Measurements from ENCODE around the gene WWP2. TPM values are rescaled to one million over a fixed set of nuclear protein-coding genes. Genes with fewer than 3 reads are reported as not detected.

The WWP2 gene
- total and polyA plus RNA-seq, 2 experiments from 2014 or later = 18.5 to 19.0 TPM

GRCh38 chr16:69720822-69721430 is 41.2 kb upstream of the WWP2 start:
- peaks cover 86% of the 10 kb centered on the region for H3K79me2 ChIP-seq (ENCODE audit: insufficient read depth)
- no peak overlapping the region for H3K27ac ChIP-seq
- peaks cover 22% of the 10 kb centered on the region; the same call in 1 of the 2 replicates for H3F3A ChIP-seq (ENCODE audit: insufficient read depth)
- no peaks in the 10 kb centered on the region for H3K9me2 ChIP-seq (ENCODE audit: insufficient read depth)
- no peaks in the 10 kb centered on the region for H4K20me1 ChIP-seq (ENCODE audit: insufficient read depth)
- H3K36me3 ChIP-seq (ENCODE audit: low read depth) = peaks cover 21% of the 10 kb centered on the region
- no peaks in the 10 kb centered on the region for H3K9me3 ChIP-seq (ENCODE audit: low read depth)
- WGBS, 2 experiments (ENCODE audit: low coverage in 1 of 2, low lambda C conversion rate in 2 of 2, missing lambda C conversion rate in 2 of 2) = 98 to 99% methylated on average over 10 of the region's 10 CpGs
- H2AFZ ChIP-seq = no peak overlapping the region
- TF ChIP-seq EZH2phosphoT487 (IDR thresholded peaks at IDR 0.05; ENCODE audit: insufficient read depth, low read depth) = no peak
- no peak for TF ChIP-seq EZH2 (IDR thresholded peaks at IDR 0.05; ENCODE audit: insufficient read depth, poor library complexity, severe bottlenecking)
- H3K4me3 ChIP-seq = no peak overlapping the region
- H3K4me1 ChIP-seq (ENCODE audit: insufficient read depth) = peaks cover 14% of the 10 kb centered on the region
- H3K9ac ChIP-seq = no peak overlapping the region
- DNase-seq = no peak
- no peaks in the 10 kb centered on the region for H3K27me3 ChIP-seq (replicated peaks; ENCODE audit: insufficient read depth)
- in situ Hi-C loops (cut with MboI) = loop anchor here (10.0 kb wide), 1 partner anchor 64 kb away; no protein-coding TSS in a partner anchor
- H3K4me2 ChIP-seq (ENCODE audit: unreplicated experiment) = no peak overlapping the region

- no peak overlapping the region for H2AFZ ChIP-seq
- in situ Hi-C loops (cut with MboI) = loop anchor here (10.0 kb wide), 1 partner anchor 63 kb away; no protein-coding TSS in a partner anchor
- no peaks in the 10 kb centered on the region for H4K20me1 ChIP-seq (ENCODE audit: insufficient read depth)
- H3K9me3 ChIP-seq (ENCODE audit: low read depth) = no peaks in the 10 kb centered on the region
- H3K27me3 ChIP-seq (replicated peaks; ENCODE audit: insufficient read depth) = no peaks in the 10 kb centered on the region
- peaks cover 89% of the 10 kb centered on the region for H3K79me2 ChIP-seq (ENCODE audit: insufficient read depth)
- H3K4me1 ChIP-seq (ENCODE audit: insufficient read depth) = peaks cover 14% of the 10 kb centered on the region
- no peak overlapping the region for H3K27ac ChIP-seq
- TF ChIP-seq EZH2 (IDR thresholded peaks at IDR 0.05; ENCODE audit: insufficient read depth, poor library complexity, severe bottlenecking) (no peak), EZH2phosphoT487 (IDR thresholded peaks at IDR 0.05; ENCODE audit: insufficient read depth, low read depth) (no peak)
- no peak for DNase-seq
- peaks cover 17% of the 10 kb centered on the region for H3K36me3 ChIP-seq (ENCODE audit: low read depth)
- H3K4me2 ChIP-seq (ENCODE audit: unreplicated experiment) = no peak overlapping the region
- H3K9me2 ChIP-seq (ENCODE audit: insufficient read depth) = no peaks in the 10 kb centered on the region
- 83 to 92% methylated on average over 5 to 6 of the region's 6 CpGs for WGBS, 2 experiments (ENCODE audit: low coverage in 1 of 2, low lambda C conversion rate in 2 of 2, missing lambda C conversion rate in 2 of 2)
- H3K9ac ChIP-seq = no peak overlapping the region
- peaks cover 24% of the 10 kb centered on the region; the same call in 1 of the 2 replicates for H3F3A ChIP-seq (ENCODE audit: insufficient read depth)
- no peak overlapping the region for H3K4me3 ChIP-seq
These were observed 40.6 kb upstream of the WWP2 start for GRCh38 chr16:69721441-69721957.

- H3K79me2 ChIP-seq (ENCODE audit: insufficient read depth) = peaks cover 75% of the 10 kb centered on the region
- H2AFZ ChIP-seq = no peak overlapping the region
- DNase-seq = no peak
- H3K9me3 ChIP-seq (ENCODE audit: low read depth) = no peaks in the 10 kb centered on the region
- H3K9ac ChIP-seq = peak overlapping the region; percentile 53
- in situ Hi-C loops (cut with MboI) = loop anchor here (10.0 kb wide), 1 partner anchor 60 kb away; no protein-coding TSS in a partner anchor
- H3K27me3 ChIP-seq (replicated peaks; ENCODE audit: insufficient read depth) = no peaks in the 10 kb centered on the region
- H3K4me3 ChIP-seq = peak overlapping the region; percentile 93
- peaks cover 18% of the 10 kb centered on the region; the same call in 1 of the 2 replicates for H3F3A ChIP-seq (ENCODE audit: insufficient read depth)
- H4K20me1 ChIP-seq (ENCODE audit: insufficient read depth) = no peaks in the 10 kb centered on the region
- TF ChIP-seq EZH2 (IDR thresholded peaks at IDR 0.05; ENCODE audit: insufficient read depth, poor library complexity, severe bottlenecking) = no peak
- no peak for TF ChIP-seq EZH2phosphoT487 (IDR thresholded peaks at IDR 0.05; ENCODE audit: insufficient read depth, low read depth)
- WGBS, 2 experiments (ENCODE audit: low coverage in 1 of 2, low lambda C conversion rate in 2 of 2, missing lambda C conversion rate in 2 of 2) = 100% methylated on average over 2 of the region's 2 CpGs
- H3K27ac ChIP-seq = peak overlapping the region; percentile 92
- H3K4me1 ChIP-seq (ENCODE audit: insufficient read depth) = peaks cover 24% of the 10 kb centered on the region
- peak overlapping the region; percentile 94 for H3K4me2 ChIP-seq (ENCODE audit: unreplicated experiment)
- no peaks in the 10 kb centered on the region for H3K9me2 ChIP-seq (ENCODE audit: insufficient read depth)
- no peaks in the 10 kb centered on the region for H3K36me3 ChIP-seq (ENCODE audit: low read depth)
These were observed 37.7 kb upstream of the WWP2 start for GRCh38 chr16:69724414-69724873.

DNA sequence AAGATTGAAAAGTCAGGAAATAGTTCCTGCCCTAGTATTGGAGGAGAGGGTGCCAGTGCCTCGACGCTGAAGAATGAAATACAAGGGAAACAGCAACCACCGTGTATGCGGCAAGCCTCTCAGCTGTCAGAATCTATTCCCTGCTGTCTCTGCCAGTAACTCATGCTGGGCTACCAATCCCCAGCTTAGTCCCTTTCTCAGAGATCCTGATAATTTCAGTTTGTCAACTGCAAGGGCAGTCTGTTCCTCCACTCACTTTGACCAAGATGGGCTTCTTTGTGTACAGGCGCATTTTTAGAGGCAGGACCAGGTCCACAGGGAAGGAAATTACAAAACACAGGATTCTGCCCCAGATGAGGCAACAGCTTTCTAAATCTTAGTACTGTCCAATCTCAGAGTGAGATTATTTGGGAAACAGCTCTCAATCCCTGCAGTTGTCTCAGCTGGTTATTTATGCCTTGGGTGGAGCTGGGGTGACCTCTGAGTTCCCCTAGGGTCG is 37.1 kb upstream of the WWP2 start:
- H3K4me3 ChIP-seq = peak overlapping the region; percentile 93
- no peaks in the 10 kb centered on the region for H3K27me3 ChIP-seq (replicated peaks; ENCODE audit: insufficient read depth)
- in situ Hi-C loops (cut with MboI) = loop anchor here (10.0 kb wide), 1 partner anchor 60 kb away; no protein-coding TSS in a partner anchor
- TF ChIP-seq EZH2phosphoT487 (IDR thresholded peaks at IDR 0.05; ENCODE audit: insufficient read depth, low read depth) (no peak), EZH2 (IDR thresholded peaks at IDR 0.05; ENCODE audit: insufficient read depth, poor library complexity, severe bottlenecking) (no peak)
- H3K9me2 ChIP-seq (ENCODE audit: insufficient read depth) = no peaks in the 10 kb centered on the region
- peak overlapping the region; percentile 92 for H3K27ac ChIP-seq
- H3K79me2 ChIP-seq (ENCODE audit: insufficient read depth) = peaks cover 69% of the 10 kb centered on the region
- peak overlapping the region; percentile 94 for H3K4me2 ChIP-seq (ENCODE audit: unreplicated experiment)
- H3K4me1 ChIP-seq (ENCODE audit: insufficient read depth) = peaks cover 24% of the 10 kb centered on the region
- peak overlapping the region; percentile 53 for H3K9ac ChIP-seq
- peaks cover 18% of the 10 kb centered on the region; the same call in 1 of the 2 replicates for H3F3A ChIP-seq (ENCODE audit: insufficient read depth)
- no peak overlapping the region for H2AFZ ChIP-seq
- H3K36me3 ChIP-seq (ENCODE audit: low read depth) = no peaks in the 10 kb centered on the region
- H4K20me1 ChIP-seq (ENCODE audit: insufficient read depth) = no peaks in the 10 kb centered on the region
- whole genome bisulfite sequencing, 2 experiments (ENCODE audit: low coverage in 1 of 2, low lambda C conversion rate in 2 of 2, missing lambda C conversion rate in 2 of 2) = 53 to 61% methylated on average over 6 of the region's 6 CpGs
- peak; percentile 39 for DNase-seq
- H3K9me3 ChIP-seq (ENCODE audit: low read depth) = no peaks in the 10 kb centered on the region
